GM19351 (cell line): ENCODE measurements around the gene FBXL17.

Experiments
- ATAC-seq: cut with Tn5 transposase; IDR thresholded peaks from one replicate; pipeline ENCODE4 v1.9.1; 2021; ENCODE audit warnings: mild to moderate bottlenecking, moderate library complexity; ENCODE audit not compliant: unreplicated experiment

The FBXL17 gene

GRCh38 chr5:107826311-107827000 lies 555.4 kb downstream of the FBXL17 start:
- ATAC-seq = no peak

GRCh38 chr5:107824821-107825220 lies 557.1 kb downstream of the FBXL17 start:
- no peak for ATAC-seq

GRCh38 chr5:107821288-107821687 lies 560.6 kb downstream of the FBXL17 start:
- ATAC-seq = no peak

- no peak for ATAC-seq
Observed at GRCh38 chr5:107820429-107820828, 561.5 kb downstream of the FBXL17 start.

GRCh38 chr5:107817951-107818350 lies 563.9 kb downstream of the FBXL17 start:
- ATAC-seq = no peak

GRCh38 chr5:107817436-107817835 lies 564.5 kb downstream of the FBXL17 start:
- ATAC-seq = no peak

- no peak for ATAC-seq
Observed at GRCh38 chr5:107815109-107815508, 566.8 kb downstream of the FBXL17 start.

GRCh38 chr5:107814183-107814827 lies 567.6 kb downstream of the FBXL17 start:
- no peak for ATAC-seq

- ATAC-seq = peak; percentile 80
Observed at GRCh38 chr5:107813559-107813958, 568.3 kb downstream of the FBXL17 start.

GRCh38 chr5:107812570-107813141 lies 569.2 kb downstream of the FBXL17 start:
- peak; percentile 85 for ATAC-seq

- no peak for ATAC-seq
Observed at GRCh38 chr5:107809201-107810034, 572.5 kb downstream of the FBXL17 start.
